ENCODE data around the gene SHANK2.

The SHANK2 gene

DNA sequence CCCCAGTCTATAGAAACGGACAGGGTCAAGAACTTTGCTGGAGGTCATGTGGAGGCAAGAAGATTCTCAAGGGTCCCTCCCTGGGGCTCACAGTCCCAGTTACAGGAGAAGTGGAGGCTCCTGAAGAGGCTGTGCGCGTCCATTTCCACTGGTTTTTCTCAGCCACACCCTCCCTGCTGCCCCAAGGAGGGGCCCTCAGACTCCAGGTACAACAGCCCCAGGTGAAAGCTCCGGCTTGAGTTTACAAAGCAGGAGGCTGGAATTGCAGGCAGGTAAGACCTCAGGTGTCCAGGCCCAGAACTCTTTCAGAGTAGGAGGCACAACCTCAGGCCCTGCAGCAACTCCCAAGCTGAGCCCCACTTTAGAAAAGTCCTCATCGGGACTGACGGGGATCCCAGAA is 3.1 kb downstream of the SHANK2 start:
- DNase-seq (ENCODE audit: low read depth) = no peak
- no peak overlapping the region for H3K4me3 ChIP-seq (ENCODE audit: low read depth, low read length)
- TF ChIP-seq CTCF (conservative IDR thresholded peaks at IDR 0.05; ENCODE audit: low read depth, low read length) = no peak

- no peak overlapping the region for H3K4me3 ChIP-seq (ENCODE audit: low read depth, low read length)
Observed at GRCh38 chr11:71248656-71249055, 3.7 kb downstream of the SHANK2 start.

GRCh38 chr11:71248251-71248570 is 4.2 kb downstream of the SHANK2 start:
- TF ChIP-seq CTCF (conservative IDR thresholded peaks at IDR 0.05; ENCODE audit: low read depth, low read length) = no peak

More at GRCh38 chr11:71248656-71249055, 3.7 kb downstream of the SHANK2 start:
- no peak for DNase-seq (ENCODE audit: low read depth)
- no peak for TF ChIP-seq CTCF (conservative IDR thresholded peaks at IDR 0.05; ENCODE audit: low read depth, low read length)

DNA sequence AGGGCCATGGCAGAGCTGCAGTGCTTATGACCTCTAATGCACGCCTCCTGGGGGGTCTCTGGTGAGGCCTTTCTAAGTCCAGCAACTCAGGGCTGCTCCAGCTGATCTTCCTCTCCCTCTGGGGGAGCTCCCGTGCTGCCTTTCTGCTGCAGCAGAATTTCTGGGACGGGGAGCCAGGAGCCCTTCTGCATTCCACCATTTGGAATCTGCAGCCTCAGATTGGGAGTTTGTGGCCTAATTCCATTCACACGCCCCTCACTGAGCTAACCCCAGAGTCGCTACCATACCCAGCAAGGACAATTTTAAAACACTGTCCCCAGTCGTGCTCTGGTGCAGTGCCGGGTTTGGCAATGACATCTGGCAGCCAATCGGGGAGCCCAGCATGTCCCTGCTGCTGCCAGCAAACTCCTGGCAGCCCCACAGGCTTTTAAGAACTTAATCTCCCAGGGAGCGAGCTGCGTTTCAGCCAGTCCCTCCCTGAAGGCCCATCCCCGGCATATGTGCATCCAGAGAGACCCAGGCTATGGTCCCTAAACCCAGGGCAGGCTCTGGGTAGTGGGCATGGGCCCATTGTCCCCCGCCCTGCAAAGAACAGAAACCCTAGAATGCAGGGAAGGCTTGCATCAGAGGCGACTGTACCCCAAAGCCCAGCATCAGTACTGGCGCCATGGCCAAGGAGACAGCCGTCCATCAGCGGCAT is 4.7 kb downstream of the SHANK2 start:
- H3K4me3 ChIP-seq (ENCODE audit: low read depth, low read length) = no peak overlapping the region
- no peak for TF ChIP-seq CTCF (conservative IDR thresholded peaks at IDR 0.05; ENCODE audit: low read depth, low read length)
- DNase-seq (ENCODE audit: low read depth) = peak; percentile 3

More at GRCh38 chr11:71248251-71248570, 4.2 kb downstream of the SHANK2 start:
- no peak overlapping the region for H3K4me3 ChIP-seq (ENCODE audit: low read depth, low read length)
- DNase-seq (ENCODE audit: low read depth) = no peak

- TF ChIP-seq CTCF (conservative IDR thresholded peaks at IDR 0.05; ENCODE audit: low read depth, low read length) = no peak
- no peak overlapping the region for H3K4me3 ChIP-seq (ENCODE audit: low read depth, low read length)
- no peak for DNase-seq (ENCODE audit: low read depth)
Observed at GRCh38 chr11:71246559-71246958, 5.8 kb downstream of the SHANK2 start.

- no peak for DNase-seq (ENCODE audit: low read depth)
- TF ChIP-seq CTCF (conservative IDR thresholded peaks at IDR 0.05; ENCODE audit: low read depth, low read length) = no peak
- H3K4me3 ChIP-seq (ENCODE audit: low read depth, low read length) = no peak overlapping the region
Observed at GRCh38 chr11:71245601-71246391, 6.6 kb downstream of the SHANK2 start.

Measured in choroid plexus epithelial cell (primary cell).